ENCODE results near the gene CD209.

CD209 gene

GRCh38 chr19:7763696-7764095 lies 16.4 kb upstream of the CD209 start:
- Histone ChIP-seq H3K27me3 (ENCODE audit: insufficient read depth, low read depth) (peaks cover 25% of the 10 kb centered on the region), H3K4me3 (IDR thresholded peaks at IDR 0.05; ENCODE audit: insufficient read depth, low read depth, low read length) (no peak overlapping the region), H3K27ac (no peak overlapping the region), H3K4me1 (ENCODE audit: low read depth, poor library complexity, severe bottlenecking) (no peaks in the 10 kb centered on the region), H4K20me1 (ENCODE audit: insufficient read depth) (no peaks in the 10 kb centered on the region), H3K36me3 (ENCODE audit: insufficient read depth) (no peaks in the 10 kb centered on the region), H3K9ac (no peak overlapping the region), H3K79me2 (ENCODE audit: insufficient read depth, low read depth) (no peaks in the 10 kb centered on the region), H3K4me2 (no peak overlapping the region), H2AFZ (ENCODE audit: low read depth) (no peak overlapping the region)
- no peak for TF ChIP-seq CTCF (conservative IDR thresholded peaks at IDR 0.05; ENCODE audit: low read depth, low read length)

GRCh38 chr19:7762719-7763293 lies 15.5 kb upstream of the CD209 start, which contains the start of gene CLEC4M:
TSS of gene CLEC4M (plus strand) at chr19:7763243. CDS start at chr19:7763267, 24 bp downstream.
- H3K27me3 ChIP-seq (ENCODE audit: insufficient read depth, low read depth) = peaks cover 17% of the 10 kb centered on the region
- no peak within 1 kb of the TSS for H3K4me3 ChIP-seq (IDR thresholded peaks at IDR 0.05; ENCODE audit: insufficient read depth, low read depth, low read length)
- H4K20me1 ChIP-seq (ENCODE audit: insufficient read depth) = no peaks in the 10 kb centered on the region
- H3K4me1 ChIP-seq (ENCODE audit: low read depth, poor library complexity, severe bottlenecking) = no peaks in the 10 kb centered on the region
- H2AFZ ChIP-seq (ENCODE audit: low read depth) = no peak within 1 kb of the TSS
- H3K27ac ChIP-seq = no peak within 1 kb of the TSS
- TF ChIP-seq CTCF (conservative IDR thresholded peaks at IDR 0.05; ENCODE audit: low read depth, low read length) = no peak
- no peaks in the 10 kb centered on the region for H3K79me2 ChIP-seq (ENCODE audit: insufficient read depth, low read depth)
- H3K36me3 ChIP-seq (ENCODE audit: insufficient read depth) = no peaks in the 10 kb centered on the region
- H3K9ac ChIP-seq = no peak within 1 kb of the TSS
- H3K4me2 ChIP-seq = no peak within 1 kb of the TSS

- Histone ChIP-seq H3K36me3 (ENCODE audit: insufficient read depth) (no peaks in the 10 kb centered on the region), H3K27me3 (ENCODE audit: insufficient read depth, low read depth) (peaks cover 10% of the 10 kb centered on the region; the same call in 1 of the 2 replicates), H3K4me1 (ENCODE audit: low read depth, poor library complexity, severe bottlenecking) (no peaks in the 10 kb centered on the region), H3K27ac (no peak overlapping the region), H4K20me1 (ENCODE audit: insufficient read depth) (no peaks in the 10 kb centered on the region), H3K79me2 (ENCODE audit: insufficient read depth, low read depth) (no peaks in the 10 kb centered on the region), H3K9ac (no peak overlapping the region), H3K4me3 (IDR thresholded peaks at IDR 0.05; ENCODE audit: insufficient read depth, low read depth, low read length) (no peak overlapping the region), H3K4me2 (no peak overlapping the region), H2AFZ (ENCODE audit: low read depth) (no peak overlapping the region)
- no peak for TF ChIP-seq CTCF (conservative IDR thresholded peaks at IDR 0.05; ENCODE audit: low read depth, low read length)
Measured at GRCh38 chr19:7759156-7759555, 11.8 kb upstream of the CD209 start.

- Histone ChIP-seq H3K4me3 (IDR thresholded peaks at IDR 0.05; ENCODE audit: insufficient read depth, low read depth, low read length) (no peak overlapping the region), H3K27ac (no peak overlapping the region), H4K20me1 (ENCODE audit: insufficient read depth) (no peaks in the 10 kb centered on the region), H3K4me1 (ENCODE audit: low read depth, poor library complexity, severe bottlenecking) (no peaks in the 10 kb centered on the region), H3K79me2 (ENCODE audit: insufficient read depth, low read depth) (no peaks in the 10 kb centered on the region), H3K36me3 (ENCODE audit: insufficient read depth) (no peaks in the 10 kb centered on the region), H3K4me2 (no peak overlapping the region), H2AFZ (ENCODE audit: low read depth) (no peak overlapping the region), H3K9ac (no peak overlapping the region), H3K27me3 (ENCODE audit: insufficient read depth, low read depth) (peaks cover 17% of the 10 kb centered on the region; the same call in 1 of the 2 replicates)
- no peak for TF ChIP-seq CTCF (conservative IDR thresholded peaks at IDR 0.05; ENCODE audit: low read depth, low read length)
Measured at GRCh38 chr19:7757358-7757757, 10.0 kb upstream of the CD209 start.
